H1 (cell line): ENCODE data around the gene NUDT9. TPM values are rescaled to one million over a fixed set of nuclear protein-coding genes. Genes with fewer than 3 reads are reported as not detected.

Experiments used
- CTCF ChIA-PET: fragments of 300-600 bp; sonication (Branson Sonifier 250); formaldehyde crosslinking; loops from one replicate; lab custom pipeline; 2021; ENCODE audit not compliant: partially characterized antibody; lab: Charles Lee
- POLR2A ChIA-PET: fragments of 300-600 bp; sonication (Branson Sonifier 250); formaldehyde crosslinking; loops from one replicate; lab custom pipeline; 2021; ENCODE audit warnings: inconsistent platforms; ENCODE audit not compliant: partially characterized antibody; lab: Charles Lee
- DNase-seq, 2 experiments: peaks; one replicate each; pipeline versions ENCODE4 v3.0.0 to v3.0.0-alpha.2; 2010 to 2022; ENCODE audit warnings: low spot score in 2 of 2, low read depth in 1 of 2, mixed read lengths in 1 of 2
- FAIRE-seq: peaks from 2 replicates; lab custom pipeline; 2011; peaks lifted over from hg19 to GRCh38; lab: Jason Lieb, UNC
- H2AFZ ChIP-seq: 2 replicates; pipeline ENCODE4 v1.8.1; 2012; ENCODE audit warnings: low read length, inconsistent platforms
- H2AK5ac ChIP-seq: 2 replicates; pipeline ENCODE4 v1.6.1; 2013; ENCODE audit warnings: low read depth, low read length
- H2BK120ac ChIP-seq: replicated peaks from 2 replicates; pipeline ENCODE3; 2013; ENCODE audit warnings: low read depth, low read length, inconsistent platforms
- H2BK12ac ChIP-seq: 2 replicates; pipeline ENCODE4 v1.6.1; 2013; ENCODE audit warnings: low read depth, low read length
- H2BK15ac ChIP-seq: 2 replicates; pipeline ENCODE4 v1.6.1; 2013; ENCODE audit warnings: low read length
- H2BK20ac ChIP-seq: 2 replicates; pipeline ENCODE4 v1.6.1; 2013; ENCODE audit warnings: low read length
- H2BK5ac ChIP-seq: 2 replicates; pipeline ENCODE4 v1.6.1; 2013; ENCODE audit warnings: low read depth, low read length
- H3K14ac ChIP-seq: 2 replicates; pipeline ENCODE4 v1.6.1; 2013; ENCODE audit warnings: inconsistent platforms; ENCODE audit not compliant: insufficient read length
- H3K18ac ChIP-seq: 2 replicates; pipeline ENCODE4 v1.6.1; 2013; ENCODE audit warnings: low read length; ENCODE audit errors: extremely low read depth
- H3K23ac ChIP-seq: 2 replicates; pipeline ENCODE4 v1.6.1; 2013; ENCODE audit warnings: inconsistent platforms; ENCODE audit not compliant: insufficient read length
- H3K23me2 ChIP-seq: 2 replicates; pipeline ENCODE4 v1.6.1; 2013; ENCODE audit warnings: low read depth, low read length
- H3K27ac ChIP-seq: 2 replicates; pipeline ENCODE4 v1.6.1; 2011; ENCODE audit warnings: low read depth, low read length, inconsistent platforms
- H3K27me3 ChIP-seq, 4 experiments: replicated peaks in 1 of 4; 1 replicate in 1 of 4; 2 replicates in 3 of 4; pipeline versions ENCODE4 v1.6.1 to v1.8.1; 2011 to 2013; ENCODE audit warnings: low read length in 3 of 4, mild to moderate bottlenecking in 3 of 4, inconsistent platforms in 2 of 4, mixed read lengths in 2 of 4, moderate library complexity in 1 of 4; ENCODE audit not compliant: control insufficient read depth in 3 of 4, insufficient read depth in 3 of 4; ENCODE audit errors: extremely low read depth in 1 of 4
- H3K36me3 ChIP-seq, 4 experiments: 2 replicates each; pipeline versions ENCODE4 v1.6.1 to v1.8.1; 2011 to 2013; ENCODE audit warnings: mild to moderate bottlenecking in 4 of 4, low read length in 3 of 4, moderate library complexity in 2 of 4, control low read depth in 1 of 4, inconsistent platforms in 1 of 4; ENCODE audit not compliant: insufficient read depth in 4 of 4, control insufficient read depth in 2 of 4
- H3K4ac ChIP-seq: replicated peaks from 2 replicates; pipeline ENCODE3; 2013; ENCODE audit warnings: low read length, low read depth, mixed read lengths, inconsistent platforms; ENCODE audit not compliant: insufficient read length
- H3K4me1 ChIP-seq, 4 experiments: replicated peaks in 1 of 4; 1 replicate in 1 of 4; 2 replicates in 3 of 4; pipeline versions ENCODE4 v1.6.1 to v1.8.1; 2011 to 2013; ENCODE audit warnings: low read length in 3 of 4, inconsistent platforms in 2 of 4, mixed read lengths in 1 of 4; ENCODE audit not compliant: insufficient read depth in 4 of 4, control insufficient read depth in 3 of 4
- H3K4me2 ChIP-seq, 2 experiments: 2 replicates each; pipeline versions ENCODE4 v1.6.1 to v1.8.1; 2011 to 2013; ENCODE audit warnings: low read depth in 2 of 2, low read length in 2 of 2, control low read depth in 1 of 2, inconsistent platforms in 1 of 2, mild to moderate bottlenecking in 1 of 2; ENCODE audit not compliant: insufficient read depth in 1 of 2
- H3K4me3 ChIP-seq, 4 experiments: fragments of 200-600, 300-600 bp in 1 of 4; sonication (generic), shearing (Covaris generic), sonication (Bioruptor Twin) in 1 of 4; 2 replicates each; pipeline versions ENCODE4 v1.5.1 to v1.8.1; 2011 to 2016; ENCODE audit warnings: low read length in 4 of 4, low read depth in 3 of 4, control low read depth in 2 of 4, inconsistent platforms in 2 of 4, mild to moderate bottlenecking in 2 of 4, mixed read lengths in 1 of 4, moderate library complexity in 1 of 4; ENCODE audit not compliant: insufficient read depth in 2 of 4; ENCODE audit errors: extremely low read depth in 1 of 4
- H3K56ac ChIP-seq: replicated peaks from 2 replicates; pipeline ENCODE3; 2013; ENCODE audit warnings: low read depth, mild to moderate bottlenecking, mixed read lengths, low read length, inconsistent platforms; ENCODE audit not compliant: insufficient read length
- H3K79me1 ChIP-seq: 2 replicates; pipeline ENCODE4 v1.6.1; 2013; ENCODE audit warnings: low read depth, low read length, control low read depth
- H3K79me2 ChIP-seq, 2 experiments: 2 replicates each; pipeline versions ENCODE4 v1.6.1 to v1.8.1; 2012 to 2013; ENCODE audit warnings: low read length in 2 of 2, mild to moderate bottlenecking in 2 of 2, inconsistent platforms in 1 of 2; ENCODE audit not compliant: insufficient read depth in 2 of 2, control insufficient read depth in 1 of 2
- H3K9ac ChIP-seq, 4 experiments: replicated peaks in 1 of 4; 1 replicate in 1 of 4; 2 replicates in 3 of 4; pipeline versions ENCODE4 v1.6.1 to v1.8.1; 2011 to 2013; ENCODE audit warnings: low read depth in 3 of 4, low read length in 3 of 4, control low read depth in 2 of 4, mild to moderate bottlenecking in 2 of 4, moderate library complexity in 2 of 4, inconsistent platforms in 1 of 4; ENCODE audit errors: extremely low read depth in 1 of 4
- H3K9me3 ChIP-seq, 2 experiments: 2 replicates each; pipeline versions ENCODE4 v1.6.1 to v1.8.1; 2012 to 2013; ENCODE audit warnings: mild to moderate bottlenecking in 2 of 2, moderate library complexity in 2 of 2, control low read depth in 1 of 2, inconsistent platforms in 1 of 2, low read depth in 1 of 2, low read length in 1 of 2, mixed read lengths in 1 of 2; ENCODE audit not compliant: insufficient read depth in 2 of 2
- H4K20me1 ChIP-seq, 2 experiments: replicated peaks in 1 of 2; 2 replicates each; pipeline versions ENCODE3 to v1.8.1; 2011 to 2013; ENCODE audit warnings: inconsistent platforms in 2 of 2, low read length in 2 of 2, mild to moderate bottlenecking in 1 of 2; ENCODE audit not compliant: insufficient read depth in 2 of 2, control insufficient read depth in 1 of 2
- H4K5ac ChIP-seq: 2 replicates; pipeline ENCODE4 v1.6.1; 2013; ENCODE audit warnings: low read length, low read depth, mixed read lengths, inconsistent platforms; ENCODE audit not compliant: insufficient read length
- H4K8ac ChIP-seq: 2 replicates; pipeline ENCODE4 v1.8.0; 2013; ENCODE audit warnings: mild to moderate bottlenecking, moderate library complexity, low read length, inconsistent platforms; ENCODE audit not compliant: insufficient read depth; ENCODE audit errors: extremely low read depth
- H4K91ac ChIP-seq: replicated peaks from 2 replicates; pipeline ENCODE3; 2013; ENCODE audit warnings: low read length, mixed read lengths, inconsistent platforms; ENCODE audit not compliant: insufficient read length
- CBX5 ChIP-seq: fragments of 300-800, 300-1000 bp; sonication (generic); IDR thresholded peaks from 2 replicates; pipeline ENCODE4 v1.7.1; 2016; ENCODE audit warnings: antibody characterized with exemption, low read length, low read depth
- HDAC2 ChIP-seq, 2 experiments: fragments of 300-600 bp in 1 of 2; sonication (generic) in 1 of 2; IDR thresholded peaks; 2 replicates each; pipeline ENCODE4 v1.6.1; 2011 to 2012; ENCODE audit warnings: low read depth in 2 of 2, low read length in 2 of 2, mild to moderate bottlenecking in 2 of 2, moderate library complexity in 2 of 2, borderline replicate concordance in 1 of 2, inconsistent platforms in 1 of 2
- POU5F1 ChIP-seq: IDR thresholded peaks from 2 replicates; pipeline ENCODE4 v1.6.1; 2011; ENCODE audit warnings: low read depth, mild to moderate bottlenecking, low read length, moderate library complexity
- RBBP5 ChIP-seq: IDR thresholded peaks from 2 replicates; pipeline ENCODE4 v1.7.1; 2012; ENCODE audit warnings: low read depth, mild to moderate bottlenecking, inconsistent platforms, low read length, moderate library complexity, borderline replicate concordance
- SIRT6 ChIP-seq: IDR thresholded peaks from one replicate; pipeline ENCODE4 v1.7.1; 2012; ENCODE audit warnings: low read length, inconsistent platforms
- SUZ12 ChIP-seq: fragments of 200-600 bp; sonication (generic); IDR thresholded peaks from 2 replicates; pipeline ENCODE4 v1.6.1; 2012; ENCODE audit warnings: mild to moderate bottlenecking, inconsistent platforms, low read length, moderate library complexity, mixed read lengths
- TAF1 ChIP-seq: IDR thresholded peaks from 2 replicates; pipeline ENCODE4 v1.6.1; 2011; ENCODE audit warnings: mild to moderate bottlenecking, low read depth, low read length
- TCF12 ChIP-seq: IDR thresholded peaks from 2 replicates; pipeline ENCODE4 v1.6.1; 2011; ENCODE audit warnings: low read depth, mild to moderate bottlenecking, low read length
- YY1 ChIP-seq: IDR thresholded peaks from 2 replicates; pipeline ENCODE4 v1.6.1; 2011; ENCODE audit warnings: low read depth, mild to moderate bottlenecking, low read length
- WGBS, 2 experiments: shearing (Covaris generic) in 1 of 2; methylation state at CpG; one replicate each; pipeline versions ENCODE4 v1.1.6 to v1.1.7; 2013 to 2015; ENCODE audit warnings: low lambda C conversion rate in 2 of 2, mixed read lengths in 2 of 2, inconsistent platforms in 1 of 2, low coverage in 1 of 2, missing lambda C conversion rate in 1 of 2; ENCODE audit not compliant: insufficient replicate concordance in 2 of 2, insufficient coverage in 1 of 2, insufficient read length in 1 of 2; ENCODE audit errors: extremely low coverage in 1 of 2, missing lambda C conversion rate in 1 of 2; 5-methylcytosine and 5-hydroxymethylcytosine counted together
- polyA plus RNA-seq, 7 experiments: library from polyadenylated mRNA; depleted of rRNA in 3 of 7; stranded (reverse) in 5 of 7; unstranded in 2 of 7; fragments of >200 nt in 5 of 7; fragments of 200-250 nt in 2 of 7; gene quantifications; 1 replicate in 5 of 7; 2 replicates in 1 of 7; 4 replicates in 1 of 7; pipeline versions ENCODE4 v1.2.1 to v1.2.3, GENCODE V29; 2011 to 2013; ENCODE audit warnings: missing spikeins in 2 of 7, mixed read lengths in 2 of 7
- total RNA-seq: library from RNA; stranded (reverse); fragmentation: NEBNext Ultra II Directional; extraction: Animal tissue kit (Norgen Biotek cat#: 25700); gene quantifications from 2 replicates; pipeline ENCODE4 v1.2.1, GENCODE V29; 2021
- TF ChIP-seq, protein P1 (sequence below): IDR thresholded peaks from 2 replicates; pipeline ENCODE4 v1.6.1; 2011; ENCODE audit warnings: low read depth, mild to moderate bottlenecking, low read length; ENCODE audit not compliant: insufficient read depth

Gene NUDT9
- total and polyA plus RNA-seq, 2 of the 8 experiments (the other 6 are each of a cell fraction or from before 2014, with no cell fraction given) = 13.2 to 27.6 TPM

DNA sequence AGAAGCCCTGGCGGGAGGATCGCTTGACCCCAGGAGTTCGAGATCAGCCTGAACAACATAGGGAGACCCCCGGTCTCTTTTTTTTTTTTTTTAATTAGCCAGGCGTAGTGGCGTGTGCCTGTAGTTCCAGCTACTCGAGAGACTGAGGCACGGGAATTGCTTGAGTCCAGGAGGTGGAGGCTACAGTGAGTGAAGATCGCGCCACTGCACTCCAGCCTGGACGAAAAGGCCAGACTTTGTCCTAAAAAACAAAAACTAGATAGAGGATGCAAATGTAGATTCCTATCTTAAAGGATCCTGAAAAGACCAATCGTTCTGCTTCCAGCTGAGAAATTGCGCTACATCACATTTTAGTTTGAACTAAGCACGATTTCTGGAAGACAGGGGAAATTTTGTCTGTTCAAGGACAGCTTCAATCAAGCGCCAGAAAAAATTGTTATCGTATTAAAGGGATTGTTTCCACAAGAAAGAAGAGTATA, 30.8 kb upstream of the NUDT9 start:
- Histone ChIP-seq H3K23ac (no peak overlapping the region), H3K4me3 (peak overlapping the region; percentile 61 to 78 (median 69)), H3K14ac (no peak overlapping the region), H3K79me1 (peaks cover 2% of the 10 kb centered on the region; the same call in 1 of the 2 replicates), H3K4ac (no peak overlapping the region), H2BK5ac (no peak overlapping the region), H4K5ac (no peak overlapping the region), H2BK15ac (no peak overlapping the region), H3K9ac (peak overlapping the region in 2 of 4 experiments; percentile 7 to 37; a peak in 2 of 7 replicates), H4K20me1 (peaks cover 0 to 1% of the 10 kb centered on the region in 2 experiments), H3K27me3 (no peaks in the 10 kb centered on the region), H3K36me3 (no peaks in the 10 kb centered on the region; a peak in 2 of 8 replicates), H2AFZ (peak overlapping the region; percentile 97), H4K8ac (peak overlapping the region; percentile 40; the same call in 1 of the 2 replicates), H3K23me2 (0 out of 2 replicates have a peak, but pooled peaks cover 3% of the 10 kb centered on the region), H2BK12ac (no peak overlapping the region), H2BK120ac (no peak overlapping the region), H2BK20ac (no peak overlapping the region), H3K4me2 (peak overlapping the region; percentile 65 to 69), H2AK5ac (no peak overlapping the region), H4K91ac (no peak overlapping the region), H3K56ac (no peak overlapping the region), H3K9me3 (peaks cover 0 to 2% of the 10 kb centered on the region in 2 experiments; a peak in 1 of 4 replicates), H3K79me2 (no peaks in the 10 kb centered on the region; a peak in 1 of 4 replicates), H3K4me1 (no peaks in the 10 kb centered on the region; a peak in 1 of 7 replicates), H3K27ac (no peak overlapping the region), H3K18ac (no peak overlapping the region)
- no peak for FAIRE-seq
- ChIA-PET CTCF (interaction anchor here (1.0 to 2.1 kb wide), 4 partner anchors 10 to 22 kb away, joined by 3 to 7 read pairs (median 4); no protein-coding TSS in a partner anchor), POLR2A (interaction anchor here (0.7 to 1.7 kb wide), 6 partner anchors 16 to 272 kb away, joined by 3 to 7 read pairs (median 3); partner anchors contain the start of gene NUDT9)
- TF ChIP-seq RBBP5 (no peak), SIRT6 (no peak), YY1 (no peak), HDAC2 (IDR thresholded peaks at IDR 0.05; ENCODE audit: borderline replicate concordance in 1 of 2, low read depth in 2 of 2, low read length in 2 of 2) (no peak), CBX5 (no peak), SUZ12 (no peak), POU5F1 (no peak), TCF12 (no peak), TAF1 (no peak)
- TF ChIP-seq, protein P1, sequence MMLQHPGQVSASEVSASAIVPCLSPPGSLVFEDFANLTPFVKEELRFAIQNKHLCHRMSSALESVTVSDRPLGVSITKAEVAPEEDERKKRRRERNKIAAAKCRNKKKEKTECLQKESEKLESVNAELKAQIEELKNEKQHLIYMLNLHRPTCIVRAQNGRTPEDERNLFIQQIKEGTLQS = no peak
- DNase-seq = no peak
- 46% methylated on average over 16 of the region's 16 CpGs; no CpG with 5 or more reads in 1 of the 2 experiments for WGBS, 2 experiments
